Activated CD4-positive, alpha-beta T cell treated with anti-CD3 and anti-CD28 coated beads for 36 hours (primary cell): Measurements from ENCODE around the gene GPR68. TPM values are rescaled to one million over a fixed set of nuclear protein-coding genes. Genes with fewer than 3 reads are reported as not detected.

Experiments
- ATAC-seq: fragments of 200-7000 bp; cut with Tn5 transposase; one replicate; pipeline ENCODE4 v1.10.0; 2021; ENCODE audit warnings: mild to moderate bottlenecking, moderate library complexity
- CTCF ChIA-PET: fragments of 350-600 bp; sonication (Branson Sonifier 250); formaldehyde crosslinking; loops from one replicate; lab custom pipeline; 2021; ENCODE audit warnings: antibody characterized with exemption; lab: Charles Lee
- POLR2A ChIA-PET: fragments of 350-600 bp; sonication (Branson Sonifier 250); formaldehyde crosslinking; loops from one replicate; lab custom pipeline; 2021; ENCODE audit warnings: antibody characterized with exemption, inconsistent platforms; lab: Charles Lee
- DNase-seq: peaks from one replicate; pipeline ENCODE4 v3.0.0-alpha.2; 2020
- H3K27ac Mint-ChIP-seq: one replicate; pipeline ENCODE4 v1.8.0; 2021; ENCODE audit warnings: mixed read lengths
- H3K27me3 Mint-ChIP-seq: one replicate; pipeline ENCODE4 v1.8.0; 2021; ENCODE audit warnings: mixed read lengths
- H3K36me3 Mint-ChIP-seq: one replicate; pipeline ENCODE4 v1.8.0; 2021; ENCODE audit warnings: low read depth, mixed read lengths
- H3K4me1 Mint-ChIP-seq: one replicate; pipeline ENCODE4 v1.8.0; 2021; ENCODE audit warnings: mixed read lengths
- H3K4me3 Mint-ChIP-seq: one replicate; pipeline ENCODE4 v1.8.0; 2021; ENCODE audit warnings: mild to moderate bottlenecking, moderate library complexity, mixed read lengths
- H3K9me3 Mint-ChIP-seq: one replicate; pipeline ENCODE4 v1.8.0; 2021; ENCODE audit warnings: low read depth, mixed read lengths
- intact Hi-C, 2 experiments: fragments of 100-400 bp; cut with DNase I in 1 of 2; cut with micrococcal nuclease in 1 of 2; formaldehyde crosslinking; loops; one replicate each; pipeline versions ENCODE4 v1.14.2 to v1.15.1; 2022 to 2024; cut with DNase I, micrococcal nuclease
- total RNA-seq, 2 experiments: library from RNA; stranded (reverse); gene quantifications; one replicate each; pipeline ENCODE4 v1.2.3, GENCODE V29; 2021

Gene GPR68
- total RNA-seq, 2 experiments from 2014 or later = 9.4 to 11.2 TPM

- no peaks in the 10 kb centered on the region for H3K9me3 Mint-ChIP-seq
- POLR2A ChIA-PET = interaction anchor here (1.2 kb wide), 1 partner anchor 21 kb away, joined by 7 read pairs; no protein-coding TSS in a partner anchor
- DNase-seq (no peak), ATAC-seq (peak; percentile 44)
- peak overlapping the region; percentile 64 for H3K4me3 Mint-ChIP-seq
- no peaks in the 10 kb centered on the region for H3K27me3 Mint-ChIP-seq
- peak overlapping the region; percentile 66 for H3K27ac Mint-ChIP-seq
- peaks cover 58% of the 10 kb centered on the region for H3K4me1 Mint-ChIP-seq
- peaks cover under 1% of the 10 kb centered on the region for H3K36me3 Mint-ChIP-seq
- CTCF ChIA-PET = interaction anchor here (0.7 to 2.0 kb wide), 4 partner anchors 20 to 102 kb away, joined by 3 to 7 read pairs (median 4); partner anchors contain the start of gene GPR68
- intact Hi-C loops = loop anchor here in 1 of 2 experiments (5.0 kb wide), 1 partner anchor 37 kb away; no protein-coding TSS in a partner anchor
Observed at GRCh38 chr14:91264151-91265150, 19.9 kb upstream of the GPR68 start.

DNA sequence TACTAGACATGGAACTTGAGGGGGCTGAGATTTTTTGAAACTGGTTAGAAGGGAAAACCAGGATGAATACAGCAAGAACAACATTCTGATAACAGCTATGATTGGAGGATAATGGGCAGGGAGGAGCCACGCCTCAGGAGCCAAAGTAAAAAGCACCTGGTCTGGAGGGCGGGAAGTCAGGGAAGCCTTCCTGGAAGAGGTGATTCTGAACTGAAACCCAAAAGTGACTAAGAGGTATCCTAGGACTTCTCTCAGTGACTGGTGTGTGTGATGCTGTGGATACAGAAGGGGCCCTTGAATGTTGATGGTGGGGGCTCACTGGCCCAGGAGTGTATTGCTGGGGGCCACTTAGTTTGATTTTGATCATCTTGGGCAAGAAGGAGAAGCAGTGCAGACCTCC lies 18.8 kb upstream of the GPR68 start:
- Mint-ChIP-seq H3K27ac (peak overlapping the region; percentile 67), H3K27me3 (no peaks in the 10 kb centered on the region), H3K9me3 (no peaks in the 10 kb centered on the region), H3K4me3 (peak overlapping the region; percentile 64), H3K36me3 (no peaks in the 10 kb centered on the region), H3K4me1 (peaks cover 59% of the 10 kb centered on the region)
- intact Hi-C loops = loop anchor here in 1 of 2 experiments (5.0 kb wide), 1 partner anchor 36 kb away; no protein-coding TSS in a partner anchor
- no peak for DNase-seq
- CTCF ChIA-PET = interaction anchor here (0.9 to 2.0 kb wide), 2 partner anchors 20 to 86 kb away, joined by 5 to 7 read pairs; no protein-coding TSS in a partner anchor
- ATAC-seq = no peak
- POLR2A ChIA-PET = no interaction called here

DNA sequence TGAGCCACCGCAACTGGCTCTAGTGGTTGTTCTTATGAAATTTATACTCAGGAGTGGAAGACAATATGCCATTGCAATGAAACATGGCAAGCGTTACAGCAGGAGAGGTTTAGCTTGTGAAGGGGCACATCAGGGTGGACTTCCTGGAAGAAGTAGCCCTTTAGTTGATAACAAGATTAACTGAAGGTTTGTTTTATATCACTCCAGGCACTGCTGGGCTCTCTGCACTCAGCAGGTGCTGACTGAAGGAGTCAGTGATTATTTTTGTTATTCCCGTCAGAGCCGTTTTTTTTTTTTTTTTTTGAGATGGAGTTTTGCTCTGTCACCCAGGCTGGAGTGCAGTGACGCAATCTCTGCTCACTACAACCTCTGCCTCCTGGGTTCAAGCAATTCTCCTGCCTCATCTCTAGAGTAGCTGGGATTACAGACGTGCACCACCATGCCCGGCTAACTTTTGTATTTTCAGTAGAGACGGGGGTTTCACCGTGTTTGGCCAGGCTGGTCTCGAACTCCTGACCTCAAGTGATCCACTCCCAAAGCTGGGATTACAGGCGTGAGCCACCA lies 17.6 kb upstream of the GPR68 start:
- POLR2A ChIA-PET = interaction anchor here (2.5 kb wide), 1 partner anchor 19 kb away, joined by 7 read pairs; no protein-coding TSS in a partner anchor
- no peak overlapping the region for H3K4me3 Mint-ChIP-seq
- CTCF ChIA-PET = interaction anchor here (0.9 to 1.4 kb wide), 3 partner anchors 13 to 17 kb away, joined by 3 to 4 read pairs (median 3); no protein-coding TSS in a partner anchor
- H3K36me3 Mint-ChIP-seq = no peaks in the 10 kb centered on the region
- peak overlapping the region; percentile 33 for H3K27ac Mint-ChIP-seq
- DNase-seq (no peak), ATAC-seq (no peak)
- H3K4me1 Mint-ChIP-seq = peaks cover 61% of the 10 kb centered on the region
- intact Hi-C loops = loop anchor here (1.0 to 5.0 kb wide), 2 partner anchors 33 to 35 kb away; no protein-coding TSS in a partner anchor
- no peaks in the 10 kb centered on the region for H3K9me3 Mint-ChIP-seq
- H3K27me3 Mint-ChIP-seq = no peaks in the 10 kb centered on the region

DNA sequence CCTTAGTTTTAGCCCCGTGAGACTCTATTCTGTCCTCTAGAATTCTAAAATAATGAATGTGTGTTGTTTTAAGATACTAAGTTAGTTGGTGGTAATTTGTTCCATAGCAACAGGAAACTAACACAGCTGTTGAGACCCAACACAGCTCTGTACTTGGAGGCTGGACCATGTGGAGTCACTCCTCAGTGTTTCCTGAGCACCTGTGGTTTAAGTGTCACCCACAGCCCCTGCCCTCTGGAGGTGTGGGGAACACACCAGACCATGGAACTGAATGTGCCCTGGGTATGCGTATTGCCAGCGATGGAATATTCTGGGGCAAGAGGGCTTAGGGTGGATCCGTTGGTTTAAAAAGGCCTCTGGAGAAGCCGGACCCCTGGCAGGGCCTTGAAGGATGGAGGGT lies 16.6 kb upstream of the GPR68 start:
- H3K4me3 Mint-ChIP-seq = no peak overlapping the region
- ChIA-PET POLR2A (interaction anchor here (0.6 to 2.5 kb wide), 2 partner anchors 15 to 18 kb away, joined by 3 to 7 read pairs; no protein-coding TSS in a partner anchor), CTCF (interaction anchor here (0.9 to 1.4 kb wide), 2 partner anchors 12 to 18 kb away, joined by 3 read pairs; no protein-coding TSS in a partner anchor)
- H3K27me3 Mint-ChIP-seq = no peaks in the 10 kb centered on the region
- intact Hi-C loops = loop anchor here (1.0 to 5.0 kb wide), 2 partner anchors 32 to 34 kb away; no protein-coding TSS in a partner anchor
- no peaks in the 10 kb centered on the region for H3K36me3 Mint-ChIP-seq
- DNase-seq = peak; percentile 74
- peak overlapping the region; percentile 49 for H3K27ac Mint-ChIP-seq
- peaks cover 61% of the 10 kb centered on the region for H3K4me1 Mint-ChIP-seq
- no peaks in the 10 kb centered on the region for H3K9me3 Mint-ChIP-seq
- peak; percentile 70 for ATAC-seq

- intact Hi-C loops = no loop called here
- ATAC-seq (no peak), DNase-seq (no peak)
- H3K4me1 Mint-ChIP-seq = peaks cover 63% of the 10 kb centered on the region
- POLR2A ChIA-PET = interaction anchor here (2.3 kb wide), 1 partner anchor 20 kb away, joined by 7 read pairs; no protein-coding TSS in a partner anchor
- no peaks in the 10 kb centered on the region for H3K36me3 Mint-ChIP-seq
- no peak overlapping the region for H3K27ac Mint-ChIP-seq
- H3K9me3 Mint-ChIP-seq = no peaks in the 10 kb centered on the region
- H3K4me3 Mint-ChIP-seq = no peak overlapping the region
- CTCF ChIA-PET = interaction anchor here (2.2 kb wide), 1 partner anchor 82 kb away, joined by 9 read pairs; no protein-coding TSS in a partner anchor
- H3K27me3 Mint-ChIP-seq = no peaks in the 10 kb centered on the region
Observed at GRCh38 chr14:91258876-91259275, 14.4 kb upstream of the GPR68 start.

DNA sequence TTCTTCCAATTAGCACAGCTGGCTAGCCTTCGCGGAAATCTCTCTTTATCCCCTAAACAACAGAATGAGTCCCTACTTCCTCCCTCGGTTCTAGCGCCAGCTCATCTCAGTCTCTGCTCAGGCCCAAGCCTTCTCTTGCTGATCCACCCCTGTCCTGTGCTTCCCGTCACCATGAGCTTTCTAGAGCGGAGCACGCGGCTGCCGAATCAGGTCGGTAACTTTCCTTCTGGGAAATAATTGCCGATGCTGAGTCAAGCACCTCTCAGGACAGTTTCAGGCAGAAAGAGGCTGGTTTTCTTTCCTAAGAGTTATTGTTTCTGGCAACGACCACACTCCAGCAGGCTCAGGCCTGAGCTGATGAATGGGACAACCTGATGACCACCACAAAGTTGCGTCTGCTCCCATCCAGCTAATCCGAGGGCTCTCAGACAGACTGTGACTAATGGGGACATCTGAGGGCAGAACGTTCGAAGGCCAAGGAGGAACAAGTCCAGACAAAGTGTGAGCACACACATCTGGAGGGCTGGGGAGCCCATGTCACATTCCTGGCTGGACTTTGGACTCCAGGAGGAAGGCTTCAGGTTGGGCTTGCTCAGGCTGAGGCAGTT lies 13.6 kb upstream of the GPR68 start:
- Mint-ChIP-seq H3K4me1 (peaks cover 58% of the 10 kb centered on the region), H3K27me3 (no peaks in the 10 kb centered on the region), H3K27ac (peak overlapping the region; percentile 77), H3K4me3 (no peak overlapping the region), H3K36me3 (no peaks in the 10 kb centered on the region), H3K9me3 (no peaks in the 10 kb centered on the region)
- intact Hi-C loops = no loop called here
- peak; percentile 22 for ATAC-seq
- CTCF ChIA-PET = interaction anchor here (0.9 to 2.2 kb wide), 3 partner anchors 9 to 81 kb away, joined by 4 to 9 read pairs (median 5); no protein-coding TSS in a partner anchor
- no peak for DNase-seq
- POLR2A ChIA-PET = interaction anchor here (0.6 to 2.3 kb wide), 2 partner anchors 19 to 332 kb away, joined by 4 to 7 read pairs; no protein-coding TSS in a partner anchor

DNA sequence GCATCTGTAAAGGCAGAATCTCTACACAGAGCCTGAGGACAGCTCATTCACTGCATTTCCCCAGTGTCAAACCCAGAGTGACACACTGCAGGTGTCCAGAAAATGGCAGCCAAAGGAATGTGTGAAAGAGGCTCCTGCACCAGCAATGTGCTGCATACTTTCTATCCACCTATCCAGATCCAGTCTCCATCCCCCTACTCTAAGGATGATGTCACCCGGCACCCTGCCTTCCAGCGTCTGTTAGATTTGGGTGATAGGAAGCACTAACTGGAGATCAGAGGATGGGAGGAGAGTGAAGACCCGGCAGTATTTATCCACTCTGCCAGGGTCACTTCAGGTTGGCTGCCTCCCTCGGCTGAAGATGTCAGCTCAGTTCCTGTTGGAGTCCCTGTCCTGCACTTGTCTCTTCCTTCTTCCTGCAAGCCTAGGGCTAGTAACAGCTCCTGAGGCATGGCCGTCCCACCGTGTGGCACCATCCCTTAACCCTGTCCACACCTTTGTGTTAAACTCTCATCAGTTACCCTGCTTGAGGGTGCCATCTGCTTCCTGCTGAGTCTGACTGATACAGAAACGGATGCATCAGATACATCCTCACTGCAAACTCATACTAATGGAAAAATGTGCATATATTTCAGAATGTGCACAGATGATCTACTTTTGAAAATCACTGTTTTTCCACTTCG lies 13.0 kb upstream of the GPR68 start:
- DNase-seq (no peak), ATAC-seq (peak; percentile 59)
- intact Hi-C loops = loop anchor here in 1 of 2 experiments (2.0 kb wide), 1 partner anchor 15 kb away; no protein-coding TSS in a partner anchor
- no peak overlapping the region for H3K4me3 Mint-ChIP-seq
- H3K27me3 Mint-ChIP-seq = no peaks in the 10 kb centered on the region
- ChIA-PET CTCF (interaction anchor here (0.9 to 1.7 kb wide), 3 partner anchors 8 to 29 kb away, joined by 4 to 5 read pairs (median 4); no protein-coding TSS in a partner anchor), POLR2A (interaction anchor here (0.6 to 2.3 kb wide), 2 partner anchors 18 to 332 kb away, joined by 4 to 7 read pairs; no protein-coding TSS in a partner anchor)
- H3K36me3 Mint-ChIP-seq = no peaks in the 10 kb centered on the region
- H3K4me1 Mint-ChIP-seq = peaks cover 59% of the 10 kb centered on the region
- H3K9me3 Mint-ChIP-seq = no peaks in the 10 kb centered on the region
- H3K27ac Mint-ChIP-seq = peak overlapping the region; percentile 77

GRCh38 chr14:91256661-91257060 lies 12.2 kb upstream of the GPR68 start:
- H3K4me3 Mint-ChIP-seq = no peak overlapping the region
- ChIA-PET POLR2A (interaction anchor here (2.3 kb wide), 1 partner anchor 18 kb away, joined by 7 read pairs; no protein-coding TSS in a partner anchor), CTCF (interaction anchor here (0.9 to 1.7 kb wide), 5 partner anchors 11 to 63 kb away, joined by 3 to 8 read pairs (median 4); partner anchors contain the start of gene GPR68)
- H3K27ac Mint-ChIP-seq = no peak overlapping the region
- H3K9me3 Mint-ChIP-seq = no peaks in the 10 kb centered on the region
- intact Hi-C loops = loop anchor here in 1 of 2 experiments (2.0 kb wide), 1 partner anchor 14 kb away; no protein-coding TSS in a partner anchor
- ATAC-seq (no peak), DNase-seq (no peak)
- peaks cover 63% of the 10 kb centered on the region for H3K4me1 Mint-ChIP-seq
- no peaks in the 10 kb centered on the region for H3K27me3 Mint-ChIP-seq
- H3K36me3 Mint-ChIP-seq = peaks cover 4% of the 10 kb centered on the region

DNA sequence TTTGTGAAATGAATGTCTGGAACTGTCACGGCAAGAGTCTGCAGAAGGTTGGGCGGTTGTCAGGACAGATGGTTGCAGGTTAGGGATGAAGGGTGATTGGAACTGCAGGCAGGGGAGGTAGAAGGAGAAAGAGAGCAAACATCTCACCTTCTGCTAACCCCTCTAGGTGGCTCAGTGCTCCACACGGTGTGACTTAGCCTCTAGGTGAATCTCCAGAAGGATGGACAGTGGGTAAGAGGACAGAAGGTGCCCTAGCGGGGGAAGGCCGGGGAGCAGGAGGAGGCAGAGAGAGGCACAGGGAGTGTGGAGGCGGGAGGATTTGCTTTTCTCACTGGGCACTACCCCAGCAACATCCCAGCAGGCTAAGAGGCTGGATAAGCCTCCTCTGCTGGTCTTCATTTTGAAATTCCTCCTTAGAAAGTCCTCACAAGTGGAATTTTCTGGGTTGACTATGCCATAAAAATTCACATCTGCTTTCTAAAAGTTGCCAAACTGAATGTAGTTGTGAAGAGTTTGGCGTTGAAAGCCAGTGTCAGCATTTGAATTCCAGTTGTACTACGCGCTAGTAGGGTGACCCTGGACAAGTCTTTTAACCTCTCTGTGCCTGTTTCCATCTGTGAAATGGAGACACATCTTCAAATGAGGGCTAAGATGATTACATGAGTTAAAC lies 10.7 kb upstream of the GPR68 start:
- ChIA-PET POLR2A (no interaction called here), CTCF (interaction anchor here (1.0 to 1.7 kb wide), 6 partner anchors 10 to 78 kb away, joined by 3 to 8 read pairs (median 4); partner anchors contain the start of gene GPR68)
- H3K9me3 Mint-ChIP-seq = no peaks in the 10 kb centered on the region
- intact Hi-C loops = no loop called here
- ATAC-seq (no peak), DNase-seq (no peak)
- H3K27me3 Mint-ChIP-seq = no peaks in the 10 kb centered on the region
- peaks cover 11% of the 10 kb centered on the region for H3K36me3 Mint-ChIP-seq
- no peak overlapping the region for H3K4me3 Mint-ChIP-seq
- peak overlapping the region; percentile 76 for H3K27ac Mint-ChIP-seq
- H3K4me1 Mint-ChIP-seq = peaks cover 66% of the 10 kb centered on the region
